ENCODE measurements around the gene MYO16. TPM values are rescaled to one million over a fixed set of nuclear protein-coding genes. Genes with fewer than 3 reads are reported as not detected.

MYO16 gene
- total RNA-seq, 2 experiments from 2014 or later = not detected

- Mint-ChIP-seq H3K27ac (no peak overlapping the region), H3K9me3 (no peaks in the 10 kb centered on the region), H3K4me1 (ENCODE audit: low read depth) (peaks cover 2% of the 10 kb centered on the region), H3K27me3 (ENCODE audit: low read depth) (peaks cover 14% of the 10 kb centered on the region), H3K4me3 (no peak overlapping the region), H3K36me3 (ENCODE audit: low read depth) (no peaks in the 10 kb centered on the region)
- DNase-seq = no peak
- CTCF ChIA-PET = no interaction called here
- intact Hi-C loops (cut with micrococcal nuclease) = no loop called here
These were observed 484.8 kb downstream of the MYO16 start for GRCh38 chr13:109114162-109114561.

DNA sequence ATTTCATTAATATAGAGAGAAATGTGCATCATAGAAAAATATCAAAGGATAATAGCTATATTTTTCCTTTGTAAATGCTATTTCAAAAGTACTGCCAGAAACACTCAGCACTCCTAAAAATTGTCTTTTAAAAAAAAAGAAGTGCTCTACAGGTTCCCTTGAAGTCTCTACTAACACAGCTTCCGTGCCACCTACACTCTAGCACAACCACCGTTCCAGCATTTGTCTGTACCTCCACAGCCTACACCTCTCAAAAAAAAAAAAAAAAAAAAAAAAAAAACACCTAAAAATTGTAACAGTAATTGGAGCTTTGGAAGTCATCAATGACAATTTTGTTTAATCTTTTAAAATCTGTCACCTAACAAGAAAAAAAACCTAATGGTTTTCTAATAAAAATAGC is 485.6 kb downstream of the MYO16 start:
- no peak overlapping the region for H3K27ac Mint-ChIP-seq
- H3K36me3 Mint-ChIP-seq (ENCODE audit: low read depth) = no peaks in the 10 kb centered on the region
- peaks cover 14% of the 10 kb centered on the region for H3K27me3 Mint-ChIP-seq (ENCODE audit: low read depth)
- H3K9me3 Mint-ChIP-seq = no peaks in the 10 kb centered on the region
- no peak overlapping the region for H3K4me3 Mint-ChIP-seq
- DNase-seq = no peak
- intact Hi-C loops (cut with micrococcal nuclease) = no loop called here
- CTCF ChIA-PET = no interaction called here
- peaks cover 2% of the 10 kb centered on the region for H3K4me1 Mint-ChIP-seq (ENCODE audit: low read depth)

DNA sequence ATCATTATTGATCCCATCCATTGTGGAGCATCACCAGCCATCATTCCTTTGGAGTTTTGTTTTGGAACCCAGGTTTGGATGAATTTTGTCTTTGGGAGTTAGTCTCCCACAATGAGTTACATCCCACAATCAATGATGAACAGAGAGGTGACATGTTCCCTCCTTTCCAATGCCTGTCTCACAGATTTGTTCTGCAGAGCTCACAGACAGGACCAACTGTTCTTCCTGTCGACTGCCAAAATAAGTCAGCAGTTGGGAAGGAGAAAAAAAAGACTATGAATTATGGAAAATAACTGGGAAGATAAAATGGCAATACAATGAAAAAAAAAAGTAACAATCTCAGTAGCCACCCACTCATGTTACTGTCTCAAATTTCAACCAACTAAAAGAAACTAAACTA is 489.1 kb downstream of the MYO16 start:
- CTCF ChIA-PET = no interaction called here
- no peaks in the 10 kb centered on the region for H3K36me3 Mint-ChIP-seq (ENCODE audit: low read depth)
- H3K9me3 Mint-ChIP-seq = no peaks in the 10 kb centered on the region
- intact Hi-C loops (cut with micrococcal nuclease) = no loop called here
- peaks cover 12% of the 10 kb centered on the region for H3K27me3 Mint-ChIP-seq (ENCODE audit: low read depth)
- no peak overlapping the region for H3K4me3 Mint-ChIP-seq
- no peak overlapping the region for H3K27ac Mint-ChIP-seq
- no peak for DNase-seq
- peaks cover under 1% of the 10 kb centered on the region for H3K4me1 Mint-ChIP-seq (ENCODE audit: low read depth)

DNA sequence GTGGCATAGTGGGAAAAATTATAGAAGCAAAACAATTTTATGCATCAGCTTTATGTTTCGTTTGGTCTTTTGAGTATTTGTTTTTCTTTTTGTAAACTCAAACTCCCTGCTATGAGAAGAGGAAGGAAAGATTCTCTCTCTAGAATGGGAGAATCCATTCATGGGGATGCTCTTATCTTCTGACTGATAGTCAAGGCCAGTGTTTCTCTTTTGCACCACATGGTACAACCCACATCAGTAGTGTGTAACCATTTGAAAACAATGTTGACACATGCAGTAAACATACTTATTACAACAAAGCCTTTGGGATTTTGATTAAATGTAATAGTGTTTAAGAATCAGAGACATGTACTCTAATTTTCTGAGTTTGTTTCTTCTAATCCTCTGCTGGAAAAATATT is 490.5 kb downstream of the MYO16 start:
- Mint-ChIP-seq H3K9me3 (no peaks in the 10 kb centered on the region), H3K4me3 (no peak overlapping the region), H3K4me1 (ENCODE audit: low read depth) (no peaks in the 10 kb centered on the region), H3K36me3 (ENCODE audit: low read depth) (no peaks in the 10 kb centered on the region), H3K27me3 (ENCODE audit: low read depth) (peaks cover 9% of the 10 kb centered on the region), H3K27ac (no peak overlapping the region)
- intact Hi-C loops (cut with micrococcal nuclease) = no loop called here
- CTCF ChIA-PET = no interaction called here
- DNase-seq = no peak

DNA sequence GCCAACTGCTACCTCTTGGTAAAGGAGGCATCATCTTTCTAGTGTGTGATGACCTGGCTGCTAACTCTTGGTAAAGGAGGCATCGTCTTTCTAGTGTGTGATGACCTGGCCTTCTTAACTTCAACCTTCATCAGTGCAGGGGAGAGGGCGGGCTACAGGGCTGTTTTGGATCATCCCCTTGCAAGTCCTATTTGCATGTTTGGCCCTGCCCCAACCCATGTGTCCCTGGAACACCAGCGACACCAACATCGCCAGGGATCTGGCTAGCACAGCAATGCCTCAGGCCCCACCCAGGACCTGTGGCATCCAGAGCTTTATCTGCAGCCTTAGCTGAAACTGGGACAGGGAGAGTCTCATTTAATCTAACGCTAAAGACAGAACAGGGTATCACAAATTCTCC is 492.4 kb downstream of the MYO16 start:
- peaks cover 7% of the 10 kb centered on the region for H3K27me3 Mint-ChIP-seq (ENCODE audit: low read depth)
- H3K36me3 Mint-ChIP-seq (ENCODE audit: low read depth) = no peaks in the 10 kb centered on the region
- CTCF ChIA-PET = no interaction called here
- DNase-seq = no peak
- H3K9me3 Mint-ChIP-seq = no peaks in the 10 kb centered on the region
- H3K27ac Mint-ChIP-seq = no peak overlapping the region
- H3K4me3 Mint-ChIP-seq = no peak overlapping the region
- intact Hi-C loops (cut with micrococcal nuclease) = no loop called here
- H3K4me1 Mint-ChIP-seq (ENCODE audit: low read depth) = no peaks in the 10 kb centered on the region

GRCh38 chr13:109123971-109124370 is 494.6 kb downstream of the MYO16 start:
- H3K9me3 Mint-ChIP-seq = no peaks in the 10 kb centered on the region
- no peaks in the 10 kb centered on the region for H3K36me3 Mint-ChIP-seq (ENCODE audit: low read depth)
- no peak overlapping the region for H3K4me3 Mint-ChIP-seq
- intact Hi-C loops (cut with micrococcal nuclease) = no loop called here
- H3K4me1 Mint-ChIP-seq (ENCODE audit: low read depth) = no peaks in the 10 kb centered on the region
- CTCF ChIA-PET = interaction anchor here (1.1 kb wide), 1 partner anchor 86 kb away, joined by 3 read pairs; no protein-coding TSS in a partner anchor
- peaks cover 7% of the 10 kb centered on the region for H3K27me3 Mint-ChIP-seq (ENCODE audit: low read depth)
- DNase-seq = no peak
- no peak overlapping the region for H3K27ac Mint-ChIP-seq

DNA sequence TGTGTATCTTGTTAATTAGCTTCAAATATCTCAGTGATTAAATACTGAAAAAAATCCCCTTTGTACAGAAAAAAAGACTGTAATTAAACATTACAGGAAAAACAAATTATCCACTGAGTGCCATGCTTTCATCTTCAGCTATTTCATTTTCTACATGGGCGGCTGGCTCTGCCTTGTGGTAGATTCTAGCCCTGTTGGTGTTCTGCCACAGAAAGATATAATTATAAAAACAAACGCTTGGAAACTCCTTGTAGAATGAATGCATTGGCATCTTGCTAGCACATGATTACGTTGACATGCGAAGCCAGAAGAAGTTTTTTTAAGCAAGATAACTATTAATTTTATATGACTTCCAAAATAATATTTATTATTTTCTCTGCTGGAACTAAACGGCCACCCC is 496.8 kb downstream of the MYO16 start:
- DNase-seq = no peak
- intact Hi-C loops (cut with micrococcal nuclease) = no loop called here
- no peaks in the 10 kb centered on the region for H3K36me3 Mint-ChIP-seq (ENCODE audit: low read depth)
- CTCF ChIA-PET = no interaction called here
- H3K27ac Mint-ChIP-seq = no peak overlapping the region
- no peak overlapping the region for H3K4me3 Mint-ChIP-seq
- no peaks in the 10 kb centered on the region for H3K4me1 Mint-ChIP-seq (ENCODE audit: low read depth)
- H3K27me3 Mint-ChIP-seq (ENCODE audit: low read depth) = peaks cover 9% of the 10 kb centered on the region
- no peaks in the 10 kb centered on the region for H3K9me3 Mint-ChIP-seq

DNA sequence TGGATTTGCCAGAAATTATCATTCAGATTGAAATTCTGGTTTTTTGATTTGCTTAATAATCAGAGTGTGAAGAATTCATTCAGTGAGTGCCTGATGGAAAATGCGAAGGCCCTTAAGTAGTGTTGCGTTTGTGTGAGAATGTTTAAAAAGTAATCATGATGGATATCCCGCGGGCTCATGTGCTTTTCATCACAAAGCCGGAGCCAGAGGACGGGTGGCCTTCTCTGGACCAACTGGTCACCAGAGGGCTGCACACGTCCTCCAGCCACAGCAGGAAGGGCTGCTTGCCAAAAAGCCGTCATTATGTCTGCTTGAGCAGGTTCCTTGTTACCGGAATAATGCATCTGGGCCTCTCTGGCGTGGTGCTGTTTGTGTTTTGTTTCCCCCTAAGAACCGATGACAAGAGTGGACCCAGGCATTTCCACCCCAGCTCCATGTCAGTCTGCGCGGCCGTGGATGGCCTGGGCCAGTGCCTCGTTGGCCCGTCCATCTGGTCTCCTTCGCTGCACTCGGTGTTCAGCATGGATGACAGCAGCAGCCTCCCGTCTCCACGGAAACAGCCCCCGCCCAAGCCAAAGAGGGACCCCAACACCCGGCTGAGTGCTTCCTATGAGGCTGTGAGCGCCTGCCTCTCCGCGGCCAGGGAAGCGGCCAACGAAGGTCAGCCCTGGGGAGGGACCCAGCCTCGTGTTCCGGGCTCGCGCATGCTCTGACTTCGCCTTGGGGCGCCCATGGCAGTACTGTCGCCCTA is 497.7 kb downstream of the MYO16 start:
- no peak overlapping the region for H3K27ac Mint-ChIP-seq
- H3K9me3 Mint-ChIP-seq = no peaks in the 10 kb centered on the region
- intact Hi-C loops (cut with micrococcal nuclease) = no loop called here
- H3K27me3 Mint-ChIP-seq (ENCODE audit: low read depth) = peaks cover 5% of the 10 kb centered on the region
- DNase-seq = no peak
- CTCF ChIA-PET = no interaction called here
- no peak overlapping the region for H3K4me3 Mint-ChIP-seq
- no peaks in the 10 kb centered on the region for H3K36me3 Mint-ChIP-seq (ENCODE audit: low read depth)
- no peaks in the 10 kb centered on the region for H3K4me1 Mint-ChIP-seq (ENCODE audit: low read depth)

- H3K9me3 Mint-ChIP-seq = no peaks in the 10 kb centered on the region
- DNase-seq = no peak
- H3K27me3 Mint-ChIP-seq (ENCODE audit: low read depth) = peaks cover 5% of the 10 kb centered on the region
- CTCF ChIA-PET = no interaction called here
- H3K36me3 Mint-ChIP-seq (ENCODE audit: low read depth) = no peaks in the 10 kb centered on the region
- H3K4me3 Mint-ChIP-seq = no peak overlapping the region
- no peak overlapping the region for H3K27ac Mint-ChIP-seq
- intact Hi-C loops (cut with micrococcal nuclease) = no loop called here
- H3K4me1 Mint-ChIP-seq (ENCODE audit: low read depth) = no peaks in the 10 kb centered on the region
These were observed 498.7 kb downstream of the MYO16 start for GRCh38 chr13:109128121-109128520.

DNA sequence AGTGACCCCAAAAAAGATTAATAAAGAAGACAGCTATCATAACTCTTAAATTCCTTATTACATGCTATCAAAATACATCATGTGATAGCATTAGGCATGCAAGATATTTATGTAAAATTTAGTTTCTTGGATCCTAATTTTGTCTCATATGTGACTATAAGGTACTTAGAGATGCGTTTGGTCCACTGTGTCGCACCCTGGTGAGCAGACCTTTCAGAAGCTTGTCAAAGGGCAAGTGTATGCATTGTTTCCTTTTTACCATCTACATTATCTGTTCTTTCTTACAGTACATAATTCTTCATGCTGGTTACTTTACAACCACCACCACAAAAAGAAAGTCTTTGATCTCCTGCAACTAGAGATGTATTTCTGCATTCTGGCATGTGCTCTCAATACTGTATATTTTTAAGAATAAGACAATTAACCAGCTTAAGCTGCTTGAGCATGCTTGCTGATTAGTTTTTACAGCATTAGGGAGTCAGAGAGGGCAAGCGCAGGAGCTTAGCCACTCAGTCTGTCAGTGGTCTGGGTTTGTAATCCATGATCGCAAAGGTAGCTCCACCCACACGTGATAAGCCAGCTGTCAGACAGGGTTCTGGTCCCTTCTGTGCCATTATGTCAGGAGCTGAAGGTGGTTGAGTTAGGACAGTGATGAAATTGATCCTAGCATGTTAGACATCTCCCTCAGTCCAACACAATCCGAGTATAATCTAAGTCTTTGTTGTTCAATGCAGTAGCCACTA is 500.9 kb downstream of the MYO16 start:
- intact Hi-C loops (cut with micrococcal nuclease) = no loop called here
- Mint-ChIP-seq H3K4me3 (no peak overlapping the region), H3K9me3 (no peaks in the 10 kb centered on the region), H3K36me3 (ENCODE audit: low read depth) (no peaks in the 10 kb centered on the region), H3K4me1 (ENCODE audit: low read depth) (no peaks in the 10 kb centered on the region), H3K27ac (no peak overlapping the region), H3K27me3 (ENCODE audit: low read depth) (peaks cover 8% of the 10 kb centered on the region)
- DNase-seq = no peak
- CTCF ChIA-PET = no interaction called here

- Mint-ChIP-seq H3K9me3 (no peaks in the 10 kb centered on the region), H3K4me1 (ENCODE audit: low read depth) (no peaks in the 10 kb centered on the region), H3K27ac (no peak overlapping the region), H3K27me3 (ENCODE audit: low read depth) (peaks cover 19% of the 10 kb centered on the region), H3K4me3 (no peak overlapping the region), H3K36me3 (ENCODE audit: low read depth) (no peaks in the 10 kb centered on the region)
- CTCF ChIA-PET = no interaction called here
- intact Hi-C loops (cut with micrococcal nuclease) = no loop called here
- no peak for DNase-seq
These were observed 502.4 kb downstream of the MYO16 start for GRCh38 chr13:109131698-109132257.

GRCh38 chr13:109135018-109135417 is 505.6 kb downstream of the MYO16 start:
- Mint-ChIP-seq H3K4me3 (no peak overlapping the region), H3K4me1 (ENCODE audit: low read depth) (no peaks in the 10 kb centered on the region), H3K27ac (no peak overlapping the region), H3K9me3 (no peaks in the 10 kb centered on the region), H3K27me3 (ENCODE audit: low read depth) (peaks cover 28% of the 10 kb centered on the region), H3K36me3 (ENCODE audit: low read depth) (no peaks in the 10 kb centered on the region)
- CTCF ChIA-PET = interaction anchor here (1.1 kb wide), 1 partner anchor 10 kb away, joined by 4 read pairs; no protein-coding TSS in a partner anchor
- no peak for DNase-seq
- intact Hi-C loops (cut with micrococcal nuclease) = no loop called here

- no peak for DNase-seq
- Mint-ChIP-seq H3K4me1 (ENCODE audit: low read depth) (no peaks in the 10 kb centered on the region), H3K27me3 (ENCODE audit: low read depth) (peaks cover 35% of the 10 kb centered on the region), H3K4me3 (no peak overlapping the region), H3K9me3 (no peaks in the 10 kb centered on the region), H3K36me3 (ENCODE audit: low read depth) (no peaks in the 10 kb centered on the region), H3K27ac (no peak overlapping the region)
- intact Hi-C loops (cut with micrococcal nuclease) = no loop called here
- CTCF ChIA-PET = no interaction called here
These were observed 507.5 kb downstream of the MYO16 start for GRCh38 chr13:109136873-109137272.
